Immature natural killer cell (primary cell): ENCODE measurements around the gene LRRC61. TPM values are rescaled to one million over a fixed set of nuclear protein-coding genes. Genes with fewer than 3 reads are reported as not detected.
A peak's percentile ranks its signal among the peaks of the same experiment; 100 is the strongest.

ENCODE experiments used
- DNase-seq, 3 donors: peaks; one replicate each; pipeline ENCODE4 v3.0.0; 2022; ENCODE audit warnings: mixed read lengths in 1 of 3
- H3K27ac Mint-ChIP-seq, 6 donors: one replicate each; pipeline ENCODE4 v1.8.0; 2020; ENCODE audit warnings: mixed read lengths in 6 of 6, mild to moderate bottlenecking in 5 of 6, inconsistent platforms in 4 of 6, moderate library complexity in 3 of 6
- H3K27me3 Mint-ChIP-seq, 3 donors: one replicate each; pipeline ENCODE4 v1.8.0; 2020 to 2021; ENCODE audit warnings: low read depth in 3 of 3, mild to moderate bottlenecking in 3 of 3, mixed read lengths in 3 of 3, moderate library complexity in 3 of 3, inconsistent platforms in 1 of 3
- H3K36me3 Mint-ChIP-seq, 3 donors: one replicate each; pipeline ENCODE4 v1.8.0; 2020; ENCODE audit warnings: mixed read lengths in 3 of 3, inconsistent platforms in 2 of 3, mild to moderate bottlenecking in 2 of 3
- H3K4me1 Mint-ChIP-seq, 2 donors: one replicate each; pipeline ENCODE4 v1.8.0; 2020; ENCODE audit warnings: inconsistent platforms in 2 of 2, mild to moderate bottlenecking in 2 of 2, mixed read lengths in 2 of 2, moderate library complexity in 1 of 2
- H3K4me3 Mint-ChIP-seq, 5 donors: one replicate each; pipeline ENCODE4 v1.8.0; 2020; ENCODE audit warnings: mild to moderate bottlenecking in 5 of 5, mixed read lengths in 5 of 5, inconsistent platforms in 3 of 5, moderate library complexity in 3 of 5
- H3K9me3 Mint-ChIP-seq, 6 donors: one replicate each; pipeline ENCODE4 v1.8.0; 2020; ENCODE audit warnings: mild to moderate bottlenecking in 6 of 6, mixed read lengths in 6 of 6, inconsistent platforms in 4 of 6, moderate library complexity in 3 of 6
- polyA plus RNA-seq, 3 donors: library from polyadenylated mRNA; unstranded; fragments of 300-500 nt; fragmentation: Illumina TruSeq; gene quantifications; one replicate each; pipeline ENCODE4 v1.2.3, GENCODE V29; 2021

The LRRC61 gene
- polyA plus RNA-seq, 3 donors from 2014 or later, result 19.4 to 26.6 (median 20.6) TPM

GRCh38 chr7:150340875-150341262, 17.7 kb downstream of the LRRC61 start:
- H3K9me3 Mint-ChIP-seq, result peaks cover 0 to 13% (median 5%) of the 10 kb centered on the region in 6 donors
- peaks cover 13 to 21% (median 16%) of the 10 kb centered on the region in 3 donors for H3K27me3 Mint-ChIP-seq
- peaks cover 0 to 2% of the 10 kb centered on the region in 2 donors for H3K4me1 Mint-ChIP-seq
- DNase-seq, result no peak
- H3K27ac Mint-ChIP-seq, result no peak overlapping the region
- H3K36me3 Mint-ChIP-seq, result peaks cover 3 to 6% (median 4%) of the 10 kb centered on the region in 3 donors
- H3K4me3 Mint-ChIP-seq, result no peak overlapping the region

GRCh38 chr7:150341263-150342120, 18.3 kb downstream of the LRRC61 start, which contains the start of gene RARRES2:
TSS of gene RARRES2 (minus strand) at chr7:150341629. CDS start at chr7:150340609, 1,020 bp downstream.
- H3K27me3 Mint-ChIP-seq, result peaks cover 13 to 21% (median 16%) of the 10 kb centered on the region in 3 donors
- peaks cover 0 to 3% (median under 1%) of the 10 kb centered on the region in 3 donors for H3K36me3 Mint-ChIP-seq

GRCh38 chr7:150342121-150342408, 18.9 kb downstream of the LRRC61 start:
- peaks cover 0 to 2% of the 10 kb centered on the region in 2 donors for H3K4me1 Mint-ChIP-seq
- H3K27me3 Mint-ChIP-seq, result peaks cover 16 to 21% (median 16%) of the 10 kb centered on the region in 3 donors
- H3K9me3 Mint-ChIP-seq, result peaks cover 0 to 13% (median 5%) of the 10 kb centered on the region in 6 donors
- no peak for DNase-seq
- no peak overlapping the region for H3K27ac Mint-ChIP-seq
- H3K36me3 Mint-ChIP-seq, result peaks cover 0 to 3% (median 0%) of the 10 kb centered on the region in 3 donors
- no peak overlapping the region for H3K4me3 Mint-ChIP-seq

More at GRCh38 chr7:150341263-150342120, 18.3 kb downstream of the LRRC61 start, which contains the start of gene RARRES2:
- Mint-ChIP-seq H3K4me3 (no peak within 1 kb of the TSS), H3K4me1 (peaks cover 0 to 2% of the 10 kb centered on the region in 2 donors), H3K27ac (no peak within 1 kb of the TSS), H3K9me3 (peaks cover 0 to 13% (median 5%) of the 10 kb centered on the region in 6 donors)
- DNase-seq, result no peak

GRCh38 chr7:150343225-150343624, 20.1 kb downstream of the LRRC61 start:
- Mint-ChIP-seq H3K9me3 (peaks cover 0 to 13% (median 5%) of the 10 kb centered on the region in 6 donors), H3K36me3 (no peaks in the 10 kb centered on the region), H3K27ac (no peak overlapping the region), H3K4me1 (peaks cover 0 to 2% of the 10 kb centered on the region in 2 donors), H3K27me3 (peaks cover 16 to 24% (median 18%) of the 10 kb centered on the region in 3 donors), H3K4me3 (no peak overlapping the region)
- DNase-seq, result no peak

- H3K27ac Mint-ChIP-seq, result no peak overlapping the region
- no peak overlapping the region for H3K4me3 Mint-ChIP-seq
- peaks cover 0 to 13% (median 5%) of the 10 kb centered on the region in 6 donors for H3K9me3 Mint-ChIP-seq
- H3K27me3 Mint-ChIP-seq, result peaks cover 16 to 24% (median 18%) of the 10 kb centered on the region in 3 donors
- no peak for DNase-seq
- H3K36me3 Mint-ChIP-seq, result no peaks in the 10 kb centered on the region
- peaks cover 0 to 2% of the 10 kb centered on the region in 2 donors for H3K4me1 Mint-ChIP-seq
Measured at GRCh38 chr7:150344299-150344698, 21.1 kb downstream of the LRRC61 start.

GRCh38 chr7:150345012-150345411, 21.9 kb downstream of the LRRC61 start:
- peaks cover 0 to 13% (median 5%) of the 10 kb centered on the region in 6 donors for H3K9me3 Mint-ChIP-seq
- peaks cover 15 to 19% (median 18%) of the 10 kb centered on the region in 3 donors for H3K27me3 Mint-ChIP-seq
- H3K27ac Mint-ChIP-seq, result no peak overlapping the region
- no peaks in the 10 kb centered on the region for H3K36me3 Mint-ChIP-seq
- no peak overlapping the region for H3K4me3 Mint-ChIP-seq
- no peak for DNase-seq
- H3K4me1 Mint-ChIP-seq, result no peaks in the 10 kb centered on the region

- no peak for DNase-seq
- no peak overlapping the region for H3K4me3 Mint-ChIP-seq
Measured at GRCh38 chr7:150346922-150347321, 23.8 kb downstream of the LRRC61 start.

GRCh38 chr7:150351587-150352194, 28.5 kb downstream of the LRRC61 start:
- H3K36me3 Mint-ChIP-seq, result no peaks in the 10 kb centered on the region
- no peak overlapping the region for H3K4me3 Mint-ChIP-seq
- no peak for DNase-seq
- H3K27ac Mint-ChIP-seq, result no peak overlapping the region
- peaks cover 5 to 9% (median 5%) of the 10 kb centered on the region in 3 donors for H3K27me3 Mint-ChIP-seq
- H3K9me3 Mint-ChIP-seq, result no peaks in the 10 kb centered on the region
- peaks cover 5 to 8% of the 10 kb centered on the region in 2 donors for H3K4me1 Mint-ChIP-seq

More at GRCh38 chr7:150346922-150347321, 23.8 kb downstream of the LRRC61 start:
- Mint-ChIP-seq H3K4me1 (no peaks in the 10 kb centered on the region), H3K36me3 (no peaks in the 10 kb centered on the region), H3K9me3 (peaks cover 0 to 13% (median 5%) of the 10 kb centered on the region in 6 donors), H3K27me3 (peaks cover 13 to 22% (median 16%) of the 10 kb centered on the region in 3 donors), H3K27ac (no peak overlapping the region)

- Mint-ChIP-seq H3K4me3 (no peak overlapping the region), H3K27ac (no peak overlapping the region), H3K36me3 (peaks cover 0 to 3% (median 0%) of the 10 kb centered on the region in 3 donors), H3K4me1 (peaks cover 38 to 45% of the 10 kb centered on the region in 2 donors), H3K27me3 (peaks cover 2 to 10% (median 3%) of the 10 kb centered on the region in 3 donors), H3K9me3 (no peaks in the 10 kb centered on the region)
- no peak for DNase-seq
Measured at GRCh38 chr7:150355666-150356059, 32.5 kb downstream of the LRRC61 start.

- no peaks in the 10 kb centered on the region for H3K9me3 Mint-ChIP-seq
- peaks cover 0 to 3% (median 0%) of the 10 kb centered on the region in 3 donors for H3K36me3 Mint-ChIP-seq
- peak; percentile 41 to 54 (median 52) for DNase-seq
- H3K4me3 Mint-ChIP-seq, result no peak overlapping the region
- H3K4me1 Mint-ChIP-seq, result peaks cover 38 to 45% of the 10 kb centered on the region in 2 donors
- peaks cover 2 to 10% (median 3%) of the 10 kb centered on the region in 3 donors for H3K27me3 Mint-ChIP-seq
- peak overlapping the region in 2 of 6 donors; percentile 30 to 80 for H3K27ac Mint-ChIP-seq
Measured at GRCh38 chr7:150356265-150356897, 33.2 kb downstream of the LRRC61 start.

- peak overlapping the region; percentile 79 to 91 (median 82) for H3K27ac Mint-ChIP-seq
- H3K4me3 Mint-ChIP-seq, result peak overlapping the region; percentile 66 to 81 (median 72)
- peak; percentile 61 to 63 (median 61) for DNase-seq
- peaks cover 0 to 3% (median 0%) of the 10 kb centered on the region in 3 donors for H3K36me3 Mint-ChIP-seq
- H3K9me3 Mint-ChIP-seq, result peaks cover 0 to 2% (median 0%) of the 10 kb centered on the region in 6 donors
- H3K27me3 Mint-ChIP-seq, result peaks cover 3 to 7% (median 4%) of the 10 kb centered on the region in 3 donors
- peaks cover 38 to 45% of the 10 kb centered on the region in 2 donors for H3K4me1 Mint-ChIP-seq
Measured at GRCh38 chr7:150357270-150357669, 34.1 kb downstream of the LRRC61 start.

- Mint-ChIP-seq H3K36me3 (peaks cover 0 to 3% (median 0%) of the 10 kb centered on the region in 3 donors), H3K27ac (peak overlapping the region; percentile 79 to 91 (median 82)), H3K4me3 (peak overlapping the region; percentile 66 to 81 (median 72)), H3K9me3 (peaks cover 0 to 2% (median 0%) of the 10 kb centered on the region in 6 donors), H3K27me3 (peaks cover 0 to 5% (median 4%) of the 10 kb centered on the region in 3 donors), H3K4me1 (peaks cover 38 to 45% of the 10 kb centered on the region in 2 donors)
- peak in 1 of 3 donors; percentile 24 for DNase-seq
Measured at GRCh38 chr7:150357771-150358427, 34.7 kb downstream of the LRRC61 start.

GRCh38 chr7:150358433-150358832, 35.3 kb downstream of the LRRC61 start:
- Mint-ChIP-seq H3K27me3 (peaks cover 0 to 4% (median 3%) of the 10 kb centered on the region in 3 donors), H3K4me1 (peaks cover 38 to 45% of the 10 kb centered on the region in 2 donors), H3K4me3 (peak overlapping the region in 2 of 5 donors; percentile 30 to 81), H3K27ac (peak overlapping the region; percentile 46 to 83 (median 66)), H3K9me3 (peaks cover 0 to 2% (median 0%) of the 10 kb centered on the region in 6 donors), H3K36me3 (peaks cover 0 to 3% (median 0%) of the 10 kb centered on the region in 3 donors)
- peak in 2 of 3 donors; percentile 24 to 36 for DNase-seq
